Heart right ventricle (tissue), 16 donors: ENCODE data around the gene TCEA2. TPM values are rescaled to one million over a fixed set of nuclear protein-coding genes. Genes with fewer than 3 reads are reported as not detected.

Source experiments
- ATAC-seq, 8 donors: fragments of 200-7000 bp; cut with Tn5 transposase; one replicate each; pipeline ENCODE4 v1.9.1; 2020; ENCODE audit warnings: mild to moderate bottlenecking in 8 of 8, moderate library complexity in 8 of 8, moderate number of reproducible peaks in 1 of 8
- DNase-seq, 2 donors: peaks; one replicate each; pipeline ENCODE4 v3.0.0-alpha.2; 2020
- H3K27ac ChIP-seq, 10 donors: fragments of 200-600 bp; sonication (generic) in 2 of 10; one replicate each; pipeline versions ENCODE4 v1.5.0 to v1.8.0; 2020 to 2022; ENCODE audit warnings: mild to moderate bottlenecking in 3 of 10
- H3K27me3 ChIP-seq, 7 donors: fragments of 200-600 bp; one replicate each; pipeline ENCODE4 v1.8.0; 2021 to 2022; ENCODE audit warnings: mild to moderate bottlenecking in 2 of 7
- H3K36me3 ChIP-seq, 9 donors: fragments of 200-600 bp; sonication (generic) in 1 of 9; one replicate each; pipeline versions ENCODE4 v1.5.0 to v1.8.0; 2020 to 2022; ENCODE audit warnings: mild to moderate bottlenecking in 2 of 9
- H3K4me1 ChIP-seq, 9 donors: fragments of 200-600 bp; sonication (generic) in 1 of 9; one replicate each; pipeline versions ENCODE4 v1.5.0 to v1.8.0; 2020 to 2022; ENCODE audit warnings: mild to moderate bottlenecking in 4 of 9
- H3K4me3 ChIP-seq, 10 donors: fragments of 200-600 bp; sonication (generic) in 2 of 10; one replicate each; pipeline versions ENCODE4 v1.5.0 to v1.8.0; 2020 to 2022; ENCODE audit warnings: mild to moderate bottlenecking in 7 of 10, moderate library complexity in 2 of 10
- H3K9me3 ChIP-seq, 11 donors: fragments of 200-600 bp in 10 of 11; sonication (generic) in 2 of 11; one replicate each; pipeline versions ENCODE4 v1.5.0 to v1.8.0; 2013 to 2022; ENCODE audit warnings: mild to moderate bottlenecking in 2 of 11, control low read depth in 1 of 11, moderate library complexity in 1 of 11
- WGBS, 2 donors: extraction: QIAGEN DNeasy Blood & Tissue Kit; methylation state at CpG; one replicate each; pipeline ENCODE4 v1.1.7; 2013; ENCODE audit warnings: inconsistent platforms in 1 of 2; 5-methylcytosine and 5-hydroxymethylcytosine counted together
- intact Hi-C, 10 donors: fragments of 100-400 bp; cut with DNase I; formaldehyde crosslinking; loops; one replicate each; pipeline versions ENCODE4 v1.11.1 to v1.14.2; 2022
- polyA plus RNA-seq, 2 donors: library from polyadenylated mRNA; stranded (reverse); fragments of 200-250 nt; gene quantifications; one replicate each; pipeline ENCODE4 v1.2.3, GENCODE V29; 2013
- total RNA-seq, 10 donors: library from RNA; stranded (reverse); fragmentation: NEBNext Ultra II Directional in 3 of 10; extraction: Animal tissue kit (Norgen Biotek cat#: 25700) in 3 of 10; gene quantifications; one replicate each; pipeline versions ENCODE4 v1.2.1 to v1.2.4, GENCODE V29; 2021 to 2023
- TF ChIP-seq, protein P1 (sequence below), 9 donors: fragments of 200-600 bp; sonication (generic) in 2 of 9; IDR thresholded peaks; one replicate each; pipeline versions ENCODE4 v1.5.0 to v1.8.0; 2021 to 2022; ENCODE audit warnings: antibody characterized with exemption in 9 of 9, mild to moderate bottlenecking in 5 of 9, moderate library complexity in 1 of 9
- donor health status: Arrhythmogenic right ventricular cardiomyopathy.
- donor health status: ischemic (EF 13 %, LVEDD 7.1; RV severe dilation, severe dysfunction).
- donor health status: healthy with polysubstance abuse.
- donor health status: DM: no; HTN: yes; CAD: no.
- donor health status: DM: no; HTN: no; CAD: no.
- donor health status: ischemic (EF 25% LVEDD 6.9; RV normal size, moderate dysfunction).
- donor health status: ischemic (EF 25% LVEDD 5.7; RV mildly dilated, moderate dysfunction).
- donor health status: healthy.
- donor health status: DM: yes; HTN: yes; CAD: no.
- donor health status: Ischemic cardiomyopathy.
- donor health status: ischemic (EF 35%, LVEDD 5.7; RV mildly dilated, moderate dysfunction).
- donor health status: nonischemic (EF 11% LVEDD 7.7; RV severe dilation, severe dysfunction).
- donor health status: DM: yes; HTN: yes; CAD: no.
- donor health status: PGD.
- donor health status: ischemic (EF 29% LVEDD 5.4; RV normal size, mild dysfunction).
- donor health status: nonischemic (EF 23%, LVEDD 6.1; RV moderate dilation, normal function).

TCEA2 gene
- total and polyA plus RNA-seq, 12 donors: 35.0 to 54.9 (median 44.9) TPM

DNA sequence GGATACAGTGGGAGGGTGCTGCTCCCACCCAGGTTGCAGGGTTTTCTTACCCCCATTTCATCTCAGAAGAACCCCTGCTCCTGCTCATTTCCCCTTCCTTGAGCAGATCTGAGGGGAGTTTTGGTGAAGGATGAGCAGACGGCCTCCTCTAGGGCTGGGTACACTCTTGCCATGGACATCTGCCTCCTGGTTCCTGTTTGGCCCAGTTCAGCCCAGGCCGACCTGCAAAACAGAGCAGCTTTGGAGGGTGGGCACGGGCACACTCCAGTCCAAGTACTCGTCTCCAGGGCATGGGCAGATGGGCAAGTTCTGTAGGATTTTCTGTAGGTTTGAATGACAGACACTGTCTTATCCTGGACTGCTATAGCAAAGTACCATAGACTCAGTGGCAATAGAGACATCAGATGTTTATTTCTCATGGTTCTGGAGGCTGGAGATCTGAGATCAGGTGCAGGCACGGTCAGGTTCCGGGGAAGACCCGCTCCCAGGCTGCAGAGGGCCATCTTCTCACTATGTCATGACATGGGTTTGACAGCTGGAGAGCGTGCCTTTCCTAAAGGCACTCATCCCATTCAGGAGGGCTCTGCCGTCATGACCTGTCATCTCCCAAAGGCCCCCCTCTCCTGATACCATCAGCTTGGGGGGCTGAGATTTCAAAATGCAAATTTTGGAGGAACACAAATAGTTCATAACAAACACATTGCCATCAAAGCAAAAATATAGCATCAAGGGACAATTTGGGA lies 38.1 kb downstream of the TCEA2 start:
- ATAC-seq (no peak), DNase-seq (no peak)
- Histone ChIP-seq H3K9me3 (no peaks in the 10 kb centered on the region), H3K27me3 (peaks cover 29 to 64% (median 45%) of the 10 kb centered on the region in 7 donors), H3K27ac (no peak overlapping the region), H3K4me1 (peaks cover 0 to 13% (median 12%) of the 10 kb centered on the region in 9 donors), H3K4me3 (no peak overlapping the region), H3K36me3 (peaks cover 0 to 12% (median 0%) of the 10 kb centered on the region in 9 donors)
- intact Hi-C loops: no loop called here
- TF ChIP-seq, protein P1, sequence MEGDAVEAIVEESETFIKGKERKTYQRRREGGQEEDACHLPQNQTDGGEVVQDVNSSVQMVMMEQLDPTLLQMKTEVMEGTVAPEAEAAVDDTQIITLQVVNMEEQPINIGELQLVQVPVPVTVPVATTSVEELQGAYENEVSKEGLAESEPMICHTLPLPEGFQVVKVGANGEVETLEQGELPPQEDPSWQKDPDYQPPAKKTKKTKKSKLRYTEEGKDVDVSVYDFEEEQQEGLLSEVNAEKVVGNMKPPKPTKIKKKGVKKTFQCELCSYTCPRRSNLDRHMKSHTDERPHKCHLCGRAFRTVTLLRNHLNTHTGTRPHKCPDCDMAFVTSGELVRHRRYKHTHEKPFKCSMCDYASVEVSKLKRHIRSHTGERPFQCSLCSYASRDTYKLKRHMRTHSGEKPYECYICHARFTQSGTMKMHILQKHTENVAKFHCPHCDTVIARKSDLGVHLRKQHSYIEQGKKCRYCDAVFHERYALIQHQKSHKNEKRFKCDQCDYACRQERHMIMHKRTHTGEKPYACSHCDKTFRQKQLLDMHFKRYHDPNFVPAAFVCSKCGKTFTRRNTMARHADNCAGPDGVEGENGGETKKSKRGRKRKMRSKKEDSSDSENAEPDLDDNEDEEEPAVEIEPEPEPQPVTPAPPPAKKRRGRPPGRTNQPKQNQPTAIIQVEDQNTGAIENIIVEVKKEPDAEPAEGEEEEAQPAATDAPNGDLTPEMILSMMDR (IDR thresholded peaks at IDR 0.05): no peak
- WGBS, 2 donors: 83 to 84% methylated on average over 9 of the region's 9 CpGs

DNA sequence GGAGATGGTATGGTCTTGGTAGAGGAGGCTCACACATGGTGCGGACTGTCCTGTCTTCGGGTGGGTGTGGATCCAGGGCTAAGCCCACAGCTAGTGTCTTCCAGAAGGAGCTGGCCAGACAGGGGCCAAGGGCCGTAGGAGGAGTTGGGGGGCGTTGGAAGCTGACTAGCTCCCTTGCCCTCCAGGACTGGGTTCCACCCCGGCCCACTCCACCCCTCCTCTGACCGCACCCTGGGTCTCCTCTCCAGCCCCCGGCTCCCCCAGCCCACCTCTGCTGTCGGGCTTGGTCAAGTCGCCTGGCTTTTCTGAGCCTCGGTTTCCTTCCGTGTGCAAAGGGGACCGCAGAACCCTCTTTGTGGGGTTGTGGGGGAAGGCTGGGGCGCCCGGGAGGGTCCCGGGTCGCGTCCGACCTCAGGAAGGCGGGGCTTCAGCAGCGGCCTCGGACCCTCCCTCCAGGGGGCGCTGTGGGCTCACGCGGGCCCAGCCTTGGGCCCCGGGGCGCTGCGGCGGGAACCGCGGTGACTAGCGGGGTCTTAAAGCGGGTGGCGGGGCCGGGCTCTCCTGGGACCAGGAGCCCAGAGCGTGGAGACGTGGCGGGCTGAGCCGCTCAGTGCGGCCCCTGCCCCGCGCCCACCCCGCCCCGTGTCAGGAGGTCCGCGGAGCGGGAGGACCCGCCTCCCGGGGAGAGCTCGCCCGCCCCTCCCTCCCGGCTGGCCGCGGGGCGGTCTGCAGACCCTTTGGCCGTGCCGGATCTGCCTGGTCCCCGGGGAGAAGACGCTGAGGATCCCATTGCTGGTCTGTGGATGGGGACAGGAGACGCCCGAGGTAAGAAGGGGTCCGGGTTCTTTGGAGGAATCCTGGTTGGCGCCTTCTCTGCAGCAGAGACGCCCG lies 39.0 kb downstream of the TCEA2 start:
- no peaks in the 10 kb centered on the region for H3K9me3 ChIP-seq
- DNase-seq (peak in 1 of 2 donors; percentile 52), ATAC-seq (peak in 7 of 8 donors; percentile 50 to 74 (median 67))
- H3K27ac ChIP-seq: no peak overlapping the region
- H3K4me3 ChIP-seq: peak overlapping the region; percentile 11 to 57 (median 48)
- TF ChIP-seq, protein P1 (IDR thresholded peaks at IDR 0.05): peak; percentile 42 to 83 (median 71)
- peaks cover 0 to 12% (median 0%) of the 10 kb centered on the region in 9 donors for H3K36me3 ChIP-seq
- 7 to 8% methylated on average over 53 to 63 of the region's 64 CpGs for WGBS, 2 donors
- peaks cover 0 to 13% (median 12%) of the 10 kb centered on the region in 9 donors for H3K4me1 ChIP-seq
- intact Hi-C loops: no loop called here
- peaks cover 29 to 64% (median 50%) of the 10 kb centered on the region in 7 donors for H3K27me3 ChIP-seq

DNA sequence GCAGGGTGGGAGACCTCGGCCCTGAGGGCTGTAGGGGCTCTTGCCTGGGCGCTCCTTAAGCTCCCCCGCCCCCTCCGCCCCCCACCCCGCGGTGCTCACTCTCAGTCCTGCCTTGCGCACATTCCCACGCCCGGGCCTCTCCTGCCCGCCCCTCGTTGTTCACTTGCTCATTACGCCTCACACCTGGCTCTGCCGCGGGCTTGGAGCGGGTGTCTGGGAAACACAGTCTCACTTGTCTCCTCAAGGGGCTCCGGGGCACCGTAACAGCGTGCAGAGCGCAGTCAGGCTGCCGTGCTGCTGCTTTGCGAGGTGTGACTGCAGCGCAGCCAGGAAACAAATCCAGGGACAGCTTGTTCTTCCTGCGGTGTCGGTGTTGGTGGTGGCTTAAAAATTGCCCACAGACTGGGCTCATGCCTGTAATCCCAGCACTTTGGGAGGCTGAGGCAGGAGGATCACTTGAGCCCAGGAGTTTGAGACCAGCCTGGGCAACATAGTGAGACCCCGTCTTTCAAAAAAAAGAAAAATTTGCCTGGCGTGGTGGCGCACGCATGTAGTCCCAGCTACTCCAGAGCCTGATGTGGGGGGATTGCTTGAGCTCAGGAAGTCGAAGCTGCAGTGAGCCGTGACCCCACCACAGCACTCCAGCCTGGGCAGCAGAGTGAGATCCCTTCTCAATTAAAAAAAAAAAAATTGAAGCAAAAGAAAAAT lies 39.8 kb downstream of the TCEA2 start:
- DNase-seq (no peak), ATAC-seq (peak in 4 of 8 donors; percentile 19 to 68 (median 36))
- Histone ChIP-seq H3K36me3 (peaks cover 0 to 12% (median 0%) of the 10 kb centered on the region in 9 donors), H3K27ac (no peak overlapping the region), H3K27me3 (peaks cover 29 to 64% (median 50%) of the 10 kb centered on the region in 7 donors), H3K4me1 (peaks cover 0 to 13% (median 12%) of the 10 kb centered on the region in 9 donors), H3K4me3 (peak overlapping the region; percentile 11 to 57 (median 48)), H3K9me3 (no peaks in the 10 kb centered on the region)
- 20 to 22% methylated on average over 27 to 30 of the region's 30 CpGs for WGBS, 2 donors
- TF ChIP-seq, protein P1 (IDR thresholded peaks at IDR 0.05): no peak
- intact Hi-C loops: no loop called here
